K562 treated with DMSO at 1 percent for 48 hours (cell line): ENCODE data around the gene RAMP3. TPM values are rescaled to one million over a fixed set of nuclear protein-coding genes. Genes with fewer than 3 reads are reported as not detected.

ENCODE experiments used
- total RNA-seq: library from RNA; unstranded; fragments of 300-600 nt; gene quantifications from 2 replicates; pipeline ENCODE4 v1.2.3, GENCODE V29; 2022; ENCODE audit warnings: low replicate concordance; ENCODE audit errors: extremely low read depth

RAMP3 gene, protein sequence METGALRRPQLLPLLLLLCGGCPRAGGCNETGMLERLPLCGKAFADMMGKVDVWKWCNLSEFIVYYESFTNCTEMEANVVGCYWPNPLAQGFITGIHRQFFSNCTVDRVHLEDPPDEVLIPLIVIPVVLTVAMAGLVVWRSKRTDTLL
- not detected in 2 replicates for total RNA-seq

DNA sequence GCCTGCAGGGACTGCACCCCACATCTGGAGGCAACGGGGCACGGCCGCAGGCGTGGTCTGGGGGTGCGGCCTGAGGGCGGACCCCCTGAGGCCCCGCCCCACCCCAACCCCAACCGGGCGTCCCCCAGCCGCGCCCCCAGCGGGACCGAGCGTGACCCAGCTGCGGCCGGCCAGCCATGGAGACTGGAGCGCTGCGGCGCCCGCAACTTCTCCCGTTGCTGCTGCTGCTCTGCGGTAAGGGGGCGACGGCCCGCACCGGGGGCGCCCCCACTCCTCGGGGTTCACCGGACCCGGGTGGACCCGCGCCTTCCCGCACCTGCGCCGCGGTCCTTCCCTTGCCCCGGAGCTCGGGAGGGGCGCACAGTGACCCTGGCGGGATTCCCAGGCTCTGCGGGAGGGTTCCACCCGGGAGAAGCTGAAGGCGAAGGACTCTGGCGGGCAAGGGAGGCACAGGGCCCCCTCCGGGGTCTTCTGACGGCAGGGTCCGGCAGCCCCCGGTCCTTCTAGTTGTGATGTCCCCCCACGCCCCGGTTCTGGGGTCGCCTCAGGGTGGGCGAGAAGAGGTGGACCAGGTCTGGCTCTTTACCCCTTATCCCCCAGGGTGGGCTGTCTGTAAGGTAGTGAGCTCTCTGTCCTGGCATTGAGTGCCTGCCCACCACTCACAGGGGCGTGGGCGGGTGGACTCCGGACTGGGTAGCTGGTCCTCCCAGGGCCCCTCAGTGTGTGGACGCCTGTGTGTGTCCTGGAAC lies at the start of gene RAMP3:
Gene RAMP3, plus strand, starts transcription at position 139 of the 749 bp plus-strand sequence. Its CDS starts 38 bp downstream, at position 177.

DNA sequence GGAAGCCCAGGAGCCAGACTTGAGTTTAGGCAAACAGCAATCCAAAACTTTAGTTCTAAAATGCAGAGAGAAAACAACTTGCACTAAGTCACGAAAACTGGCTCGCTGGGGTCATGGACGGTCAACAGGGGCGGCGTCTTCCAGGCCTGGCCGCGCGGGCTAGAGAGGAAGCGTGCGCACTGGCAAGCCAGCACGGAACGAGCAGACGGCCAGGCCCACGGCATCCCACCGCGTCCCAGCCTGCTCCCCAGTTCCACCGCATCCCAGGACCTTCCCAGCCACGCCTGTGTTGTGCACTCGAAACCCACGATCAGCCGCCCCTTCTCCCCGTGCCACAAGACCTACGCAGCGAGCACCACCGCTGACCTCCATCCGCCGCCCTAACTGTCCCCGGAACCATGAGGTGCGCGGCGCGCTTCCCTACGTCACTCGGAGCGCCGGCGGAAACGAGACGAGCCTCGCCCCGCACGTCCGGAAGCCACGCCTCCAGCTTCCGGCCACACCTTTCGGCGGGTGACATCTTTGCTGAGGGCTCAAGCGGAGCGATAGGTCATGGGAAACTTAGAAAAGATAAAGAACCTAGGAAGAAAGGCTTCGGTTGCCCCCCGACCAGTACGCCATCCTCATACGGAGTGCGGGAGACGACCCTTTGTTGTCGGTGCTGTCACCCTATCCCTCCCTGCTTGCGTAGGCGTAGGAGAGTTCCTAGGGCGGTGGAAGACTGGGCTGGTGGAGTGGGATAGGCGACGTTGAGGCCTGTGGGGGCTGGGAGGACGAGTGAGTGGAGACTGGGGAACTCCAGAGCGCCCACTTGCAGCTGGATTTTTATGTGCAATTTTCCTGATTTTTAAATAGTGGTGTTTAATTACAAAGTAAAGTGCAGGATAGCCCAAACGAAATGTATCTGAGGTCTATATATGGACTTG lies 46.0 kb upstream of the RAMP3 start, which contains the start of gene TBRG4:
Gene TBRG4, minus strand, starts transcription at position 400 of the 926 bp plus-strand sequence. CDS start 2,460 bp downstream, outside the sequence.

Other genes starting within 250 kb of the RAMP3 start
- not detected in 2 replicates for gene MYO1G, start 178.8 kb upstream of the RAMP3 start, total RNA-seq
- gene CCM2, start 157.6 kb upstream of the RAMP3 start, total RNA-seq: not detected in 2 replicates
- not detected in 2 replicates for gene NACAD, start 68.8 kb upstream of the RAMP3 start, total RNA-seq
- gene TBRG4, start 46.1 kb upstream of the RAMP3 start, total RNA-seq: not detected in 2 replicates